GM18909 (cell line): ENCODE results near the gene ATRAID.
A peak's percentile ranks its signal among the peaks of the same experiment; 100 is the strongest.
"Not testable (repeated sequence)": the region's sequence is repeated elsewhere in the genome, so short reads cannot be mapped to it uniquely, and the experiment has no call there.

ENCODE experiments used
- ATAC-seq: cut with Tn5 transposase; IDR thresholded peaks from one replicate; pipeline ENCODE4 v1.9.1; 2021; ENCODE audit warnings: mild to moderate bottlenecking; ENCODE audit not compliant: unreplicated experiment, poor library complexity

Gene ATRAID

DNA sequence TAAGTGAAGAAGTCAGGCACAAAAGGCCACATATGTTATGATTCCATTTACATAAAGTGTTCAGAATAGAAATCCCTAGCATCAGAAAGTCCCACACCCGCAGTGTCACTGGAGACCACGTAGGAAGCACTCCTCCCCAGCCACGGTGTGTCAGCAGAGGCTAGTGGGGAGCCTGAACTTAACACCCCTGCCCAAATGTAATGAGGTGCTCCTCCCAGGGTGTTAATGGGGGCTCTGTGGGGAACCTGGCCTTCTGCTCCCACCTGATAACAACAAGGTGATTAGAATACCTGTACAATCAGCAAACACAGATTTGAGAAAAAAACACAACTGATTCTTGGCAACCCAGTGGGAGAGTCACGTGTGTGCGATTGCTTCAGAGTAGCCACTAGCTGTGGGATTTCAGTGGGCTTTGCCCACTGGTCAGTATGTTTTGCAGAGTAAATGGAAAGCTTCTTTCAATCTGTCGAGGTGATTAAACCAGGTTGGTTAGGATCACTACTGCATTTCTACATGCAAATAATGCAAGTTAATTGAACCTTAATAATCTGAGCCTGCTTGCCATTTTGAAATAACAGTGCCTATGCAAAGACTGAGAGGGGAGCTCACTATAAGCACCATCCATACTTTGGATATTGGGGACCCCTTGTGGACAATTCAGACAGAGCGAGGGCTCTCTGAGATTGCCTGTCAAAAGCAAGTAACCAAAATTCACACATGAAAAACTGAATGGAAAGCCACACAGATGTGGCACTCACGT, 20.6 kb upstream of the ATRAID start:
- ATAC-seq, result no peak

- no peak for ATAC-seq
These were observed 17.1 kb upstream of the ATRAID start for GRCh38 chr2:27194538-27195354.

- not testable (repeated sequence) for ATAC-seq
These were observed 16.0 kb upstream of the ATRAID start for GRCh38 chr2:27195799-27196198.

- ATAC-seq, result not testable (repeated sequence)
These were observed 13.8 kb upstream of the ATRAID start for GRCh38 chr2:27198068-27198467.

- no peak for ATAC-seq
These were observed 13.2 kb upstream of the ATRAID start for GRCh38 chr2:27198627-27199026.

GRCh38 chr2:27199241-27199640, 12.6 kb upstream of the ATRAID start:
- no peak for ATAC-seq

- no peak for ATAC-seq
These were observed 10.2 kb upstream of the ATRAID start for GRCh38 chr2:27201675-27202074.

- ATAC-seq, result no peak
These were observed 9.0 kb upstream of the ATRAID start for GRCh38 chr2:27202854-27203253.

GRCh38 chr2:27203741-27204140, 8.1 kb upstream of the ATRAID start:
- ATAC-seq, result no peak

GRCh38 chr2:27204566-27204965, 7.3 kb upstream of the ATRAID start:
- ATAC-seq, result no peak

DNA sequence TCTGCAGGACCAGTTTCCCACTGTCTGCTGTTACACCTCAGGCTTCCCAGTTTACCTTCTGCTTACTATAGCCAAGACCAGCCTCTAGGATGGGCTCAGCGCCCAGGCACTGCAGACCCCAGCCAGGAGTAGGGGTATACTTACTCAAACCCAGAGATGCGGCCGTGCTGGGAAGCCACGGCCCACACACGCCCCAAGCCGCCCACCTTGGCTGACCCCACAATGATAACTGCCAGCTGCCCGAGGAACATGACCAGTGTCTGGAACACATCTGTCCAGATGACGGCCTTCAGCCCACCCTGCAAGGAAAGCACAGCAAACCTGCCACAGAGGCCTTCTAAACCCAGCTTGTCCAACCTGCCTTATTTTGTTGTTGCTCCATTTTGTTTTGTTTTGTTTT, 6.6 kb upstream of the ATRAID start:
- ATAC-seq, result no peak

- ATAC-seq, result no peak
These were observed 5.5 kb upstream of the ATRAID start for GRCh38 chr2:27206346-27206745.

- no peak for ATAC-seq
These were observed 3.3 kb upstream of the ATRAID start for GRCh38 chr2:27208486-27209050.

DNA sequence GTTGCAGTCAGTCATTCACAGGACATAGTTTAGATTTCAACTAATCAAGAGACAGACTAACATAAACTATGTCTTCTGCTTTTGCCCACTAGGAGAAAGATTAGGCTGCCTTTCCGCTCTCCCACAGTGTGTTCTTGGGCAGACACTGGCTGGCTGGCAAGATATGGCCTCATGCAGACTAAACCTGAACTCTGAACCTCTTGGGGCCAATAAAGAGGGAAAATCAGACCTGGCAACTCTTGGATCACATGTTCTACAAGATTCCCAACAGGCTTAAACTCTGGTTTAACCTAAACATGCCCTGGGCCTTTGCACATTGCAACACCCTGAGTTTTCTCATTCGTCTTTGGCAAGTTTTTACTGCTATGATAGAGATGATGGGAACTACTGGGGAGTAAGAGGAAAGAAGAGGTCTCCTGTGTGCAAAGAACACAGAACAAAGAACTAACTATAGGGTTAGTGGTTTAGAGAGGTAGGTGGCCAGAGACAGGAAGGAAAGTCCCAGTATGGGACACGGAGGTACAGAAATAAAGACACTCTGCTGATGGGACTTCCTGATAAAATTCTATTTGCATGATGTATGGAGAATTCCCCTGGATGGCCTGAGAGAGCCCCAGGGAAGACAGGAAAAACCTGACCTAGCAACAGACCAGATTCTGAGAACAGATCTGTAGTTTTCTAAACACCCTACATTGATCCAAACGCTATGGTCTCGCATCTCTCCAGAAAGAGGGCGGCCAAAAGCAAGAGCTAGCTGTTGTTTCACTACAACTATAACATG, 2.0 kb upstream of the ATRAID start:
- ATAC-seq, result no peak

DNA sequence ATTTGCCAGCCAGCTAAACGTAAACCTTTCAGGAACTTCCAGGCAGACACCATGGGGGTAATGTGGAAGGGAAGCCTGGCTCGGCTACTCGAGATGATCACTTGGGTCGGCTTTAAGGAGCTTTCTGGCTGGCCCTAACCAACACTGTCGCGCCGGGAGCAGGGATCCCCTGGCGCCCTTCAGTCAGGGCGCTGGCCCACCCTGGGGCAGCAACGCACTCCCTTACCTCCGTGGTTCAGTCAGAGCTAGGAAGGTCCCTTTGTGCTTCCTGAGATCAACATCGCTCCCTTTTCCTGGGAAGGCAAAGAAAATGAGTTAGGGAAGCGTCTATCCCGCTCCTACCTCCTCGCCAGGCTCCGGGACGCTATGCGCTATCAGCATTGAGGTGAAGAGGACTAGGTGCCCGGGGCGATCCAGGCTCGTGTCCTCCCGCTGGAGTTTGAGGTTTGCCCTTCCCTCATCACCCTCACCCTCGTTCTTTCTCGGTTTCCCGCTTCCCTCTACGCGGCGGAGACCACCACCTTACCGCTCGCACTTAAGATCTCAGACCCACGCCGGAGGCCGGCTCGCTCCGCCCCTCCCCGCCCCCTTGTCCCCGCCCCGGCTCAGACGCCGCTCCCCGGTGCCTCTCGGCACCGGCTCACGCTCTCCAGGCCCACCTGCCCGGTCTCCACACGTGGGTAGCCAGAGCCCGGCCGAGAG, 449 bp upstream of the ATRAID start:
- peak; percentile 21 for ATAC-seq

DNA sequence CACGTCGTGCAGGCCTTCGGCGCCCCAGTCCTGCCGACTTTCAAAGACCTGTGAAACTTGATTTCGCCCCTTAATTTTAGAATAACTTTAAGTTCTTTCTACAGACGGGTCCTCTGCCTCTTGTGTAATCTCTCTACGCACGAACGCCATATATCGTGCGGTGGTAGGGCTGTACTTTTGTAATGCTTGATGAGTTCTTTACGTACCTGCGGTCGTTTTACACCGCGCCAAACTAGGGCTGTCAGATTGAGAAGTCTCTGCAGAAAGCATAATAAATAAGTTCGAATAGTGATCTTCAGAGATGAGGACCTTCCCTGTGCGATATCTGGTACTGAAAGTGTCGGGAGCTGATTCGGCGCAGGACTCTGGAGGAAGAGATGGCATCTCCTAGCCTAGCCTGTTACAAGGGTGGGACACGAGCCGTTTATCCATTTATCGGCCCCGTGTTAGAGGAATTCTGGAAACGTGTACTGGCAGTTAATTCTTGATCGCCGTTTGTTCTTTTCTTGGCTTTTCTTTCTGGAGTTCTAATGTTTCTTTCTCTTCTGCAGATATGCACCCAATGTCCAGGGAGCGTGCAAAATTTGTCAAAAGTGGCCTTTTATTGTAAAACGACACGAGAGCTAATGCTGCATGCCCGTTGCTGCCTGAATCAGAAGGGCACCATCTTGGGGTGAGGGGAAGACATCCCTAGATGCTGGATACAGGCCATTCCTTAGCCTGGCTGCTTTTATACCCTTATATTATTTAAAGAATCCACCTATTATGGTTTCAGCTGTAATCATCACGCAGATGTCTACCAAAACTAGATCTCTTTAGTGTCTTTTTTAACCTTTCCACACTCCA, 1.0 kb downstream of the ATRAID start:
- peak; percentile 0 for ATAC-seq

- no peak for ATAC-seq
These were observed 3.1 kb downstream of the ATRAID start for GRCh38 chr2:27214941-27215340.

DNA sequence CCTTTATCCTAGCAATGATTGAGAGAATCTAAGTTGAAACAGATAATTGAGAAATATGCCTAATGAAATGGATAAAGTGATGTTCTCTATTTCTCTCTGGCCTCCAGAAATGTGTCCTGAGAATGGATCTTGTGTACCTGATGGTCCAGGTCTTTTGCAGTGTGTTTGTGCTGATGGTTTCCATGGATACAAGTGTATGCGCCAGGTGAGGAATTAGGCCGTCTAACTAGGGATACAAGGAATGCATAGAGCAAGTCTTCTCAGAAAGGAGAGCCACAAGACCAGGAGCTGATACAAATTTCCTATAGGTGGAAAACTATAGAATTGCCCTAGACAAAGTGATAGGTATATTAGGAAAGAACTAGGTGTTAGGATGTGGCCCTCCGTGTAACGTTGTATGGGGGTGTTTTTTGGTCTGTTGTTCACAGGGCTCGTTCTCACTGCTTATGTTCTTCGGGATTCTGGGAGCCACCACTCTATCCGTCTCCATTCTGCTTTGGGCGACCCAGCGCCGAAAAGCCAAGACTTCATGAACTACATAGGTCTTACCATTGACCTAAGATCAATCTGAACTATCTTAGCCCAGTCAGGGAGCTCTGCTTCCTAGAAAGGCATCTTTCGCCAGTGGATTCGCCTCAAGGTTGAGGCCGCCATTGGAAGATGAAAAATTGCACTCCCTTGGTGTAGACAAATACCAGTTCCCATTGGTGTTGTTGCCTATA, 4.7 kb downstream of the ATRAID start:
- no peak for ATAC-seq
